Activated CD8-positive, alpha-beta T cell treated with anti-CD3 and anti-CD28 coated beads for 36 hours (primary cell): ENCODE measurements around the gene PRDM16. TPM values are rescaled to one million over a fixed set of nuclear protein-coding genes. Genes with fewer than 3 reads are reported as not detected.

Experiments
- ATAC-seq: fragments of 200-7000 bp; cut with Tn5 transposase; one replicate; pipeline ENCODE4 v1.10.0; 2021; ENCODE audit warnings: mild to moderate bottlenecking, moderate library complexity
- CTCF ChIA-PET: fragments of 350-600 bp; sonication (Branson Sonifier 250); formaldehyde crosslinking; loops from one replicate; lab custom pipeline; 2021; ENCODE audit warnings: antibody characterized with exemption; lab: Charles Lee
- POLR2A ChIA-PET: fragments of 350-600 bp; sonication (Branson Sonifier 250); formaldehyde crosslinking; loops from one replicate; lab custom pipeline; 2021; ENCODE audit warnings: antibody characterized with exemption; lab: Charles Lee
- DNase-seq: peaks from one replicate; pipeline ENCODE4 v3.0.0-alpha.2; 2020
- H3K27ac Mint-ChIP-seq: one replicate; pipeline ENCODE4 v1.8.0; 2021; ENCODE audit warnings: mild to moderate bottlenecking, mixed read lengths
- H3K27me3 Mint-ChIP-seq: one replicate; pipeline ENCODE4 v1.8.0; 2021; ENCODE audit warnings: mixed read lengths
- H3K36me3 Mint-ChIP-seq: one replicate; pipeline ENCODE4 v1.8.0; 2021; ENCODE audit warnings: low read depth, mixed read lengths
- H3K4me1 Mint-ChIP-seq: one replicate; pipeline ENCODE4 v1.8.0; 2021; ENCODE audit warnings: low read depth, mixed read lengths
- H3K4me3 Mint-ChIP-seq: one replicate; pipeline ENCODE4 v1.8.0; 2021; ENCODE audit warnings: mild to moderate bottlenecking, moderate library complexity, mixed read lengths
- H3K9me3 Mint-ChIP-seq: one replicate; pipeline ENCODE4 v1.8.0; 2021; ENCODE audit warnings: mixed read lengths
- intact Hi-C: fragments of 100-400 bp; cut with micrococcal nuclease; formaldehyde crosslinking; loops from one replicate; pipeline ENCODE4 v1.10.0; 2022
- total RNA-seq, 2 experiments: library from RNA; stranded (reverse); gene quantifications; one replicate each; pipeline ENCODE4 v1.2.3, GENCODE V29; 2021
- TF ChIP-seq, protein P1 (sequence below): fragments of 200-600 bp; IDR thresholded peaks from one replicate; pipeline ENCODE4 v1.8.0; 2022; ENCODE audit warnings: antibody characterized with exemption, mild to moderate bottlenecking

The PRDM16 gene
- total RNA-seq, 2 experiments from 2014 or later: 0.29 to 0.49 TPM

DNA sequence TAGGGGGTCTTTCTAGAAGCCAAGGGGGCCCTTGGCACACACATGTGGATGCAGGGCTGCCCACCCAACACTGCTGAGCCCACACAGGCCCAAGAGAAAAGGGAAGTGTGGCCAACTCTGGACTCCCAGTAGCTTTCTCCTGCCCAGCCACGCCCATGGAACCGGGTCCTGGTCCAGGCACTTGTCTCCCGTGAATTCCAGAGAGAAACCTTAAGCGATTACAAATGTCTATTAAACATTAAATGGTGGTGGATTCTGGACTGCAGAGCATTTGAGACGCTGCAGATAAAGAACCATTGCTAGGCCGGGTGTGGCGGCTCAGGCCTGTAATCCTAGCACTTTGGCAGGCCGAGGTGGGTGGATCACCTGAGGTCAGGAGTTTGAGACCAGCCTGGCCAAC lies 284.9 kb downstream of the PRDM16 start:
- POLR2A ChIA-PET: no interaction called here
- H3K9me3 Mint-ChIP-seq: no peaks in the 10 kb centered on the region
- no peaks in the 10 kb centered on the region for H3K4me1 Mint-ChIP-seq
- CTCF ChIA-PET: no interaction called here
- no peaks in the 10 kb centered on the region for H3K36me3 Mint-ChIP-seq
- ATAC-seq (no peak), DNase-seq (no peak)
- H3K4me3 Mint-ChIP-seq: no peak overlapping the region
- H3K27me3 Mint-ChIP-seq: peaks cover 3% of the 10 kb centered on the region
- H3K27ac Mint-ChIP-seq: no peak overlapping the region
- TF ChIP-seq, protein P1, sequence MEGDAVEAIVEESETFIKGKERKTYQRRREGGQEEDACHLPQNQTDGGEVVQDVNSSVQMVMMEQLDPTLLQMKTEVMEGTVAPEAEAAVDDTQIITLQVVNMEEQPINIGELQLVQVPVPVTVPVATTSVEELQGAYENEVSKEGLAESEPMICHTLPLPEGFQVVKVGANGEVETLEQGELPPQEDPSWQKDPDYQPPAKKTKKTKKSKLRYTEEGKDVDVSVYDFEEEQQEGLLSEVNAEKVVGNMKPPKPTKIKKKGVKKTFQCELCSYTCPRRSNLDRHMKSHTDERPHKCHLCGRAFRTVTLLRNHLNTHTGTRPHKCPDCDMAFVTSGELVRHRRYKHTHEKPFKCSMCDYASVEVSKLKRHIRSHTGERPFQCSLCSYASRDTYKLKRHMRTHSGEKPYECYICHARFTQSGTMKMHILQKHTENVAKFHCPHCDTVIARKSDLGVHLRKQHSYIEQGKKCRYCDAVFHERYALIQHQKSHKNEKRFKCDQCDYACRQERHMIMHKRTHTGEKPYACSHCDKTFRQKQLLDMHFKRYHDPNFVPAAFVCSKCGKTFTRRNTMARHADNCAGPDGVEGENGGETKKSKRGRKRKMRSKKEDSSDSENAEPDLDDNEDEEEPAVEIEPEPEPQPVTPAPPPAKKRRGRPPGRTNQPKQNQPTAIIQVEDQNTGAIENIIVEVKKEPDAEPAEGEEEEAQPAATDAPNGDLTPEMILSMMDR: no peak
- intact Hi-C loops: no loop called here

DNA sequence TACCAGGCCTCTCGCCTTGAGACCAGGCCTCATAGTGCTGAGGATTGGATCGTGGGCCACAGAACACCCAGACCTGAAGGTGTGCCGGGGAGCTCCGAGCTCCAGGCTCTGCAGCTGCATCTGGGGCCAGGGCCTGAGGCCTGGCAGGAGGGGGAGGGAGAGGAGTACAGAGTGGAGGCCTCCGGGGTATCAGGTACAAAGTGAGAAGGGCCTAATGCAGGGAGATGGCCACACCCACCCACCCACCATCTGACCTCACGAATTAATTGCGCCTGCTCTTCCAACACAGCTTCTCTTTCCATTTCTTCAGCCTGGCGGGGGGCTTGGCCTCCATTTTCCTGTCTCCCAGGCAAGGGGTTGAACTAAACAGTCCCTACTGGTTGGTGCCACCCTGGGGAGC lies 286.1 kb downstream of the PRDM16 start:
- TF ChIP-seq, protein P1: no peak
- ChIA-PET POLR2A (interaction anchor here (0.6 kb wide), 1 partner anchor 441 kb away, joined by 3 read pairs; no protein-coding TSS in a partner anchor), CTCF (no interaction called here)
- no peaks in the 10 kb centered on the region for H3K36me3 Mint-ChIP-seq
- no peak overlapping the region for H3K4me3 Mint-ChIP-seq
- H3K9me3 Mint-ChIP-seq: no peaks in the 10 kb centered on the region
- peaks cover 3% of the 10 kb centered on the region for H3K27me3 Mint-ChIP-seq
- DNase-seq (no peak), ATAC-seq (no peak)
- H3K4me1 Mint-ChIP-seq: no peaks in the 10 kb centered on the region
- intact Hi-C loops: no loop called here
- no peak overlapping the region for H3K27ac Mint-ChIP-seq

DNA sequence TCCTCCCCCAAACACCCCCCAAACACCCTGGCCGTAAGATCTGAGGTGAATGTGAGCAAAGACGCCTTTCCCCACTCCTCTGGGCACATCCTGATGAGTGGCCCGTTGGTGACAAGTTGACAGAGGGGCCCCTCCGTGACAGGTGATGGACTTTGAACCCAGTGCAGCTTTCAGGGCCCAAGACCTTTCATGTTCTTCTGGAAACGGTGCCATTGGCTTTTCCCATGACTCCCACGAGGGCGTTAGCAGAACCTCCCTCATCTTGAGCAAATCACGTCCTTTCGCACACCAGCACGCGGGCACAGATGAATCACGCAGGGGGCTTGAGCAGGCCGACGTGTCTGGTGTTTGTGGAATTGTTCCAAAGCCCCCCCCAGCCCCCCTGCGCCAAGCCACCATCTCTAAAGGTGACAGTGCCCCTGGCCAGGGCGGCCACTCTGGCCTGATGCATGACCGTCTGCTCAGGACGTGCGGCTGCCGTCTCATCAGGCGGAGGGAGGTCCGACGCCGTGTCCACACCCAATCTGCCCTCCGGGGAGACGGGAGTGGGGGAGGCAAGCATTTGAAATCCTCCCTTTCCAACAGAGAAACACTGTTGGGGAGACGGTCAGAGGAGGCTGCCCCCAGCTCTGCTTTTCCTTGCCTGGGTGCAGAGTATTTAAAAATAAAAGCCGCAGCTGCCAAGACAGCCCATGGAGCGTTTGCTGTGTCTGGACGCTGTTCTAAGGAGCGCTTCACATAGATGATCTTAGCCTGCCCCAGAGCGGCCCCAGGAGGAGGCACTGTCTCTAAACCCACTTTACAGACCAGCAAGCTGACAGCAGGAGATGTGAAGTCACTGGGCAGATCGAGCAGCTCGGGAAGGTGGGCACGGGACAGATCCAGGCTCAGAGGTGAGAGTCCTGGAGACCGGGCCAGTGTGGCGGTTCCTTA lies 287.2 kb downstream of the PRDM16 start:
- no peaks in the 10 kb centered on the region for H3K9me3 Mint-ChIP-seq
- H3K36me3 Mint-ChIP-seq: no peaks in the 10 kb centered on the region
- CTCF ChIA-PET: no interaction called here
- H3K27me3 Mint-ChIP-seq: peaks cover 3% of the 10 kb centered on the region
- DNase-seq (no peak), ATAC-seq (no peak)
- POLR2A ChIA-PET: interaction anchor here (0.6 kb wide), 1 partner anchor 442 kb away, joined by 3 read pairs; no protein-coding TSS in a partner anchor
- intact Hi-C loops: no loop called here
- no peak overlapping the region for H3K4me3 Mint-ChIP-seq
- TF ChIP-seq, protein P1: no peak
- no peaks in the 10 kb centered on the region for H3K4me1 Mint-ChIP-seq
- no peak overlapping the region for H3K27ac Mint-ChIP-seq

DNA sequence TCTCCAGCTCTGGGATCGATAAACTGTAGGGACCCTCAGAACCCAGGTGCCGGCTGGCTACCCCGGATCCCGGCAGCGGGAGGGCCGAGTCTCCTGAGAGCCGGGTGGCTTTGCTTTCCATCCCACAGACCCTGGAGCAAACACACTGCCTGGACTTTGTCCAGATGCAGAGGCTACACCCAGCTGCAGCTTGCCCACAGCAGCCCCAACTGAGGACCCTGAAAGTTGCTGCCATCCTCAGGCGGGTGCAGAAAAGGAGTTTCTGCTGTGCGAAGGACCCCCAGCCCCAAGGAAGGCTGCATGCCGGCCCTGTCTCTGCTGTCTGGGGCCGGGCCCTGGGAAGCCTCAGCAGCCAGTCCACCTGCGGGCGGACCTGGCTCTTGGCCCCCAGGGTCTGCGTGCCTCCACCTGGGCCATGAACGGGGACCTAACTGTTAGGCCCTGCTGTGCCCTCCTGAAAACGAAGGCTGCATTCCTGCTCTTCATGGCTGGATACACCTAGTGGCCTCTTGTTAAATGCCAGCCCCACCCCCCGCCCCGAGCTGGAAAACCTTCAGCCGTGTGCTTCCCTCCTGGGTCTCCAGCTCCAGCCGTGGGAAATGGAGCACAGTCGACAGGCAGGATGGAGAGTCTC lies 287.9 kb downstream of the PRDM16 start:
- ATAC-seq (no peak), DNase-seq (no peak)
- H3K4me1 Mint-ChIP-seq: no peaks in the 10 kb centered on the region
- ChIA-PET POLR2A (no interaction called here), CTCF (no interaction called here)
- intact Hi-C loops: no loop called here
- H3K36me3 Mint-ChIP-seq: no peaks in the 10 kb centered on the region
- TF ChIP-seq, protein P1: no peak
- H3K27ac Mint-ChIP-seq: no peak overlapping the region
- no peak overlapping the region for H3K4me3 Mint-ChIP-seq
- no peaks in the 10 kb centered on the region for H3K9me3 Mint-ChIP-seq
- H3K27me3 Mint-ChIP-seq: peaks cover 3% of the 10 kb centered on the region
